ENCODE results near the gene AAK1. TPM values are rescaled to one million over a fixed set of nuclear protein-coding genes. Genes with fewer than 3 reads are reported as not detected.

AAK1 gene
- total and polyA plus RNA-seq, 10 of the 15 experiments (the other 5 are each of a cell fraction or from before 2014, with no cell fraction given), result 2.9 to 41.4 (median 17.5) TPM

DNA sequence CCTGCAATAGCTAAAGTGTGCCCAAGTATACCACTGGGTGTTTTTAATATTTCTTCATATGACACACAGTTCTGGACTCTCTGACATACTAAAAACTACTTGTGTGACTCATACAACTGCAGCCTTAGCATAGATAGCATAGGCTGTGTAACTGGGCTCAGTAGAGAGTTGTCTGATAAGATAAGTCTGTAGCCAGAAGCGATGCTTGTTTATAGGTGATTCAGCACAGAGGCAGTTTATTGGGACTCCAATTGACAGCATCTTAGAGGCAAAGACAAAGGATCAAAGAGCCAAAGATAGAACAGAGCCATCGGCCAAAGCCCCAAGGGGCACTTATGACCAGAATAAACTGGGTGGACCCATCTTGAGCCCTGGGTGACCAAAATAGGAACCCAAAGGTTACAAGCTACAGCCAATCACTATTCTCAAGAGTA lies 42.3 kb downstream of the AAK1 start (continued):
- no peak for TF ChIP-seq BHLHE40 (IDR thresholded peaks at IDR 0.05; ENCODE audit: borderline replicate concordance in 1 of 2, low read depth in 2 of 2, low read length in 1 of 2)
- TF ChIP-seq MYC (IDR thresholded peaks at IDR 0.05; ENCODE audit: insufficient read depth, insufficient read length, insufficient replicate concordance, low read length, severe bottlenecking), result no peak
- no peak for TF ChIP-seq CEBPZ (IDR thresholded peaks at IDR 0.05; ENCODE audit: low read depth, low read length)
- TF ChIP-seq, protein P1, sequence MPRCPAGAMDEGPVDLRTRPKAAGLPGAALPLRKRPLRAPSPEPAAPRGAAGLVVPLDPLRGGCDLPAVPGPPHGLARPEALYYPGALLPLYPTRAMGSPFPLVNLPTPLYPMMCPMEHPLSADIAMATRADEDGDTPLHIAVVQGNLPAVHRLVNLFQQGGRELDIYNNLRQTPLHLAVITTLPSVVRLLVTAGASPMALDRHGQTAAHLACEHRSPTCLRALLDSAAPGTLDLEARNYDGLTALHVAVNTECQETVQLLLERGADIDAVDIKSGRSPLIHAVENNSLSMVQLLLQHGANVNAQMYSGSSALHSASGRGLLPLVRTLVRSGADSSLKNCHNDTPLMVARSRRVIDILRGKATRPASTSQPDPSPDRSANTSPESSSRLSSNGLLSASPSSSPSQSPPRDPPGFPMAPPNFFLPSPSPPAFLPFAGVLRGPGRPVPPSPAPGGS (IDR thresholded peaks at IDR 0.05; ENCODE audit: borderline replicate concordance, insufficient read depth, low read depth, low read length, poor library complexity, severe bottlenecking), result no peak
- no peak for TF ChIP-seq SREBF1 (IDR thresholded peaks at IDR 0.05; ENCODE audit: low read length)

DNA sequence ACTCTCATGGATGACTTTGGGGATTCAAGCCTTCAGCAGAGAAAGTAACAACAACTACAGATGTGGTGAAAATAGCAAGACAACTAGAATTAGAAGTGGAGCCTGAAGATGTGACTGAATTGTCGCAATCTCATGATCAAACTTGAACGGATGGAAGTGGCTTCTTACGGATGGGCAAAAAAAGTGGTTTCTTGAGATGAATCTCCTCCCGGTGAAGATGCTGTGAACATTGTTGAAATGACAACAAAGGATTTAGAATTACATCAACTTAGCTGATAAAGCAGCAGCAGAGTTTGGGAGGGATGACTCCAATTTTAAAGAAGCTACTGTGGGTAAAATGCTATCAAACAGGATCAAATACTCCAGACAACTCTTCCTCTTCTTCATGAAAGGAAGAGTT lies 43.1 kb downstream of the AAK1 start:
- Histone ChIP-seq H3K9ac (ENCODE audit: control insufficient read depth, insufficient read depth, low read length) (no peak overlapping the region), H3K4me1 (ENCODE audit: control insufficient read depth, insufficient read depth, low read length) (peaks cover 14% of the 10 kb centered on the region), H3K36me3 (ENCODE audit: control insufficient read depth in 2 of 2, insufficient read depth in 2 of 2, low read length in 1 of 2) (no peaks in the 10 kb centered on the region; a peak in 1 of 4 replicates), H3K27ac (ENCODE audit: control insufficient read depth, insufficient read depth) (no peak overlapping the region), H4K20me1 (ENCODE audit: control insufficient read depth, insufficient read depth) (no peaks in the 10 kb centered on the region), H3K27me3 (replicated peaks in 1 of 2; ENCODE audit: control insufficient read depth in 2 of 2, insufficient read depth in 2 of 2, low read length in 1 of 2) (no peaks in the 10 kb centered on the region), H3K79me2 (ENCODE audit: control insufficient read depth, insufficient read depth, low read length) (peaks cover 8% of the 10 kb centered on the region), H3K9me3 (replicated peaks; ENCODE audit: control insufficient read depth, insufficient read depth, low read length) (no peaks in the 10 kb centered on the region), H3K4me3 (no peak overlapping the region), H2AFZ (ENCODE audit: control insufficient read depth, low read depth, low read length) (no peak overlapping the region), H3K4me2 (ENCODE audit: control insufficient read depth, insufficient read depth) (no peak overlapping the region)
- CTCF ChIA-PET, result no interaction called here
- RAD21 ChIA-PET (ENCODE audit: unreplicated experiment), result no interaction called here
- SMC1A ChIA-PET (ENCODE audit: uncharacterized antibody, unreplicated experiment), result no interaction called here
- BruUV-seq (replicated peaks), result no TSS peak
- FAIRE-seq (no peak), DNase-seq (ENCODE audit: low read depth, low spot score) (no peak), ATAC-seq (no peak)
- 99% methylated on average over 4 of the region's 4 CpGs for WGBS (ENCODE audit: insufficient coverage, insufficient replicate concordance, low lambda C conversion rate, missing lambda C conversion rate)
- POLR2A ChIA-PET, result no interaction called here
- in situ Hi-C loops (cut with MboI) (no loop called here), intact Hi-C loops (cut with micrococcal nuclease; ENCODE audit: unreplicated experiment) (no loop called here)
- no peak for TF ChIP-seq SMC3 (IDR thresholded peaks at IDR 0.05; ENCODE audit: borderline replicate concordance, low read length)
- TF ChIP-seq, protein P2, sequence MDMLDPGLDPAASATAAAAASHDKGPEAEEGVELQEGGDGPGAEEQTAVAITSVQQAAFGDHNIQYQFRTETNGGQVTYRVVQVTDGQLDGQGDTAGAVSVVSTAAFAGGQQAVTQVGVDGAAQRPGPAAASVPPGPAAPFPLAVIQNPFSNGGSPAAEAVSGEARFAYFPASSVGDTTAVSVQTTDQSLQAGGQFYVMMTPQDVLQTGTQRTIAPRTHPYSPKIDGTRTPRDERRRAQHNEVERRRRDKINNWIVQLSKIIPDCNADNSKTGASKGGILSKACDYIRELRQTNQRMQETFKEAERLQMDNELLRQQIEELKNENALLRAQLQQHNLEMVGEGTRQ (IDR thresholded peaks at IDR 0.05; ENCODE audit: borderline replicate concordance, low read depth, low read length), result no peak
- TF ChIP-seq EGR1 (IDR thresholded peaks at IDR 0.05; ENCODE audit: borderline replicate concordance in 1 of 2, low read depth in 2 of 2, low read length in 2 of 2), result no peak
- no peak for TF ChIP-seq PAX5 (IDR thresholded peaks at IDR 0.05; ENCODE audit: borderline replicate concordance, low read depth, low read length)
- TF ChIP-seq SIX5 (IDR thresholded peaks at IDR 0.05; ENCODE audit: low read depth, low read length, severe bottlenecking), result no peak
- no peak for TF ChIP-seq ZNF207 (IDR thresholded peaks at IDR 0.05; ENCODE audit: borderline replicate concordance)
- TF ChIP-seq ATF2 (IDR thresholded peaks at IDR 0.05; ENCODE audit: low read length), result no peak
- no peak for TF ChIP-seq TARDBP (IDR thresholded peaks at IDR 0.05; ENCODE audit: borderline replicate concordance)
- TF ChIP-seq MXI1 (IDR thresholded peaks at IDR 0.05; ENCODE audit: low read depth, low read length), result no peak

Measured in GM12878 (cell line).